Inflammatory macrophage treated with lipopolysaccharide for 4 hours (primary cell): ENCODE results near the gene LSP1.
"Not testable (repeated sequence)": the region's sequence is repeated elsewhere in the genome, so short reads cannot be mapped to it uniquely, and the experiment has no call there.

Experiments used
- DNase-seq: peaks from one replicate; pipeline ENCODE4 v3.0.0-alpha.2; 2020

The LSP1 gene

DNA sequence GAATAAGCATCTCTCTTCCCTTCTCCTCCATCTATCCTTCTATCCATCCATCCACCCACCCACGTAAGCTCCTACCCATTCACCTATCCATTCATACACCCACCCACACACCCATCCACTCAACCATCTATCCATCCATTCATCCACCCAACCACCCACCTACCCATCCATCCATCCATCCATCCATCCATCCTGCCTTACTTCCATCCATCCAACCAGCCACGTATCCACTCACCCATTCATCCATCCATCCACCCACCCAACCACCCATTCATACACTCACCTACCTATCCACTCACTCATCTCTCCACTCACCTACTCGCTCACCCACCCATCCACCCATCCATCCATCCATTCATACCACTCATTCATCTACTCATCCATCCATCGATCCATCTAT is 79.8 kb downstream of the LSP1 start:
- no peak for DNase-seq

- no peak for DNase-seq
These were observed 80.8 kb downstream of the LSP1 start for GRCh38 chr11:1933416-1934334.

- DNase-seq = no peak
These were observed 81.7 kb downstream of the LSP1 start for GRCh38 chr11:1934335-1935155.

GRCh38 chr11:1935156-1936071 is 82.5 kb downstream of the LSP1 start:
- DNase-seq = no peak

DNA sequence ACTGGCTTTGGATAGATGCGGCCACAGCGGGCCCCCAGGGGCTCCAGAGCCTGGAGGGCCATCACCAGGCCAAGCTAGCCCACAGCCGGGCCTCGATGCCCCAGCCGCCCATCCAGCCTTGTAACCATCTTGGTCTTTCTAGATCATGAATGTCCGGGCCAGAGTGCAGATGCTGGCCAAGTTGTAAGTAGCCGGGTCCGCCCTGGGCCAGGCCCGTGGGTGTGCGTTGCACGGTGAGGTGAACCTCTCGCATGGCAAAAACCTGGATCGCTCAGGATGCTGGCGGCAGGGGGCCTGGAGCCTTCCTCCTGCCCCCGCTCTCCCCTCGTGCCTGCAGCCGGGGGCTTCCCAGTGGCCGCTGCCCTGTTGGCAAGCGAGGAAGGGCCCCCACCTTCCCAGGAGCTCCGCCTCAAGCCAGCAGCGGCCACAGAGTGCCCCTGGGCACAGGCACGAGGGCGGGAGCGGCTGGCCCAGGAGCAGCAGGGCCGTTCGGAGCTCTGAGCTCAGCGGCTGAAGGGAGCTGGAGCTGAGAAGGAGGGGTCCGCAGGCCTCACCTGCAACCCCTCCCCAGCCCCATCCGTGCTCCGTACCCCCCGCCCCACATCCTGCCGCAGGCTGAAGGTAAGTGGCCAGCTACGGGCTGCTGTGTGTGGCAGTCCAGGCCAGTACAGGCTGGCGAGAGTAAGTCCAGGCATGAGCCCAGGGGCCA is 83.3 kb downstream of the LSP1 start:
- no peak for DNase-seq

DNA sequence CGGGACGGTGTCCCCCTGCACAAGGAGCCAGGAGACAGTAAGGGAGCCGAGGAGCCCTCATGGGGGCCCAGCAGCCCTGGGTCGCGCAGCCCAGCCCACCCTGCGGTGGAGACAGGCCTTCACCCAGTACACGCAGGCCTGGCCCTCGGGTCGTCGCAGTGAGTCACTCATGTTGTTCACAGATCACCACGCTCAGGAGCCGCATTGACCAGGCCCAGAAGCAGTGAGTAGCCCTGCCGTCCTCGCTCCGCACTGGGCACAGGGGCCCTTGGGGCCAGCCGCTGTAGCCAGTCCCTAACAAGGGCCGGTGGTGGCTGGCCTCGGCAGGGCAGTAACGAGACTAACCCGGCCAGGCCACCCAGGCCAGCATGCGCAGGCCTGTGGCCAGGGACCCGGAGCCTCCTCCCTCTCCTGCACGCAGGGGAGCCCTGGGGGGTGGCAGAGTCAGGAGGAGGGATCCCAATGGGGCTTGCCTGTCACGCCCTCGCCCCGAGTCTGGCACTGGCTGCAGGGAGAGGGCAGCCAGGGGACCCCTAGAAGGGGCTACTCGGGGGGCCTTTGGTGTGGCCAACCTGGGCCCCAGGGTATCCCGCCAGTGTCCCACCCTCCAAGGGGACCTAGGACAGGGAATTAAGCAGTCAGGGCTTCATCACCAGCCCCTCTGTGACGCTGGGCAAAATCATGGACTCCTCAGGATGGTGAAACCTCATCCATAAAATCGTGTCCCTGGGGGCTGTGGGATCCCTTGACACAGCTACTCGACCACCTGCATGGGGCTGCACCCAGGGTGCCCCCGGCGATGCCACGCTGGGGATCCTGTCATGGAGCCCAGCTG is 84.1 kb downstream of the LSP1 start:
- DNase-seq = no peak

GRCh38 chr11:1937616-1938342 is 84.9 kb downstream of the LSP1 start:
- DNase-seq = no peak

- no peak for DNase-seq
These were observed 85.6 kb downstream of the LSP1 start for GRCh38 chr11:1938343-1939005.

- DNase-seq = no peak
These were observed 86.2 kb downstream of the LSP1 start for GRCh38 chr11:1939006-1939625.

- DNase-seq = not testable (repeated sequence)
These were observed 86.9 kb downstream of the LSP1 start for GRCh38 chr11:1939788-1940187.
